ENCODE measurements around the gene OST4. TPM values are rescaled to one million over a fixed set of nuclear protein-coding genes. Genes with fewer than 3 reads are reported as not detected.
A peak's percentile ranks its signal among the peaks of the same experiment; 100 is the strongest.

OST4 gene
- total RNA-seq, 1 donor from 2014 or later = 84.6 TPM

DNA sequence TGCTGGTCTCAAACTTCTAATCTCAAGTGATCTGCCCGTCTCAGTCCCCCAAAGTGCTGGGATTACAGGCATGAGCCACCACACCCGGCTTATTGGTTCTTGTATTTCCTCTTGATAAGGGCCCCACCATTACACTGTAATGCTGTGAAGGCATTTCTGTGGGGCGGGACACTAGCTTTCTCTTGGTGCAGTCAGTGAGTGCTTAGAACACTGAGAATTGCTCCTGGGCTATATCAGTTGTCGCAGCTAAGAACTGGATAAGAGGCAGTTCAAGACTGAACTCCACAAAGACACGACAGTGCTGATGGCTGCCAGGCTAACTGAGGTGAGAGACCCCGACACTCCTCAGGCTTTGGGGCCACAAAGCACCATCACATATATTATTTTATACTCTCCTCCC lies 17.2 kb upstream of the OST4 start:
- Histone ChIP-seq H3K4me1 (peaks cover 10% of the 10 kb centered on the region), H2AFZ (replicated peaks) (no peak overlapping the region), H3K4me2 (no peak overlapping the region), H3K9me3 (ENCODE audit: low read depth) (no peaks in the 10 kb centered on the region), H3F3A (ENCODE audit: low read depth) (peaks cover 16% of the 10 kb centered on the region), H3K36me3 (no peaks in the 10 kb centered on the region), H4K20me1 (ENCODE audit: low read depth) (no peaks in the 10 kb centered on the region), H3K4me3 (no peak overlapping the region), H3K9ac (no peak overlapping the region), H3K27ac (no peak overlapping the region), H3K27me3 (peaks cover 19% of the 10 kb centered on the region), H3K79me2 (ENCODE audit: low read depth) (peaks cover 3% of the 10 kb centered on the region)
- Mint-ChIP-seq H3K27me3 (ENCODE audit: insufficient read depth, low read depth) (peaks cover 6% of the 10 kb centered on the region), H3K9me3 (no peaks in the 10 kb centered on the region), H3K27ac (no peak overlapping the region), H3K4me1 (peaks cover 17% of the 10 kb centered on the region), H3K36me3 (no peaks in the 10 kb centered on the region), H3K4me3 (peak overlapping the region; percentile 38)
- DNase-seq (ENCODE audit: low spot score) = no peak
- TF ChIP-seq, protein P1, sequence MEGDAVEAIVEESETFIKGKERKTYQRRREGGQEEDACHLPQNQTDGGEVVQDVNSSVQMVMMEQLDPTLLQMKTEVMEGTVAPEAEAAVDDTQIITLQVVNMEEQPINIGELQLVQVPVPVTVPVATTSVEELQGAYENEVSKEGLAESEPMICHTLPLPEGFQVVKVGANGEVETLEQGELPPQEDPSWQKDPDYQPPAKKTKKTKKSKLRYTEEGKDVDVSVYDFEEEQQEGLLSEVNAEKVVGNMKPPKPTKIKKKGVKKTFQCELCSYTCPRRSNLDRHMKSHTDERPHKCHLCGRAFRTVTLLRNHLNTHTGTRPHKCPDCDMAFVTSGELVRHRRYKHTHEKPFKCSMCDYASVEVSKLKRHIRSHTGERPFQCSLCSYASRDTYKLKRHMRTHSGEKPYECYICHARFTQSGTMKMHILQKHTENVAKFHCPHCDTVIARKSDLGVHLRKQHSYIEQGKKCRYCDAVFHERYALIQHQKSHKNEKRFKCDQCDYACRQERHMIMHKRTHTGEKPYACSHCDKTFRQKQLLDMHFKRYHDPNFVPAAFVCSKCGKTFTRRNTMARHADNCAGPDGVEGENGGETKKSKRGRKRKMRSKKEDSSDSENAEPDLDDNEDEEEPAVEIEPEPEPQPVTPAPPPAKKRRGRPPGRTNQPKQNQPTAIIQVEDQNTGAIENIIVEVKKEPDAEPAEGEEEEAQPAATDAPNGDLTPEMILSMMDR (IDR thresholded peaks at IDR 0.05) = no peak
- TF ChIP-seq EZH2 (IDR thresholded peaks at IDR 0.05) (no peak), EZH2phosphoT487 (IDR thresholded peaks at IDR 0.05) (no peak)

DNA sequence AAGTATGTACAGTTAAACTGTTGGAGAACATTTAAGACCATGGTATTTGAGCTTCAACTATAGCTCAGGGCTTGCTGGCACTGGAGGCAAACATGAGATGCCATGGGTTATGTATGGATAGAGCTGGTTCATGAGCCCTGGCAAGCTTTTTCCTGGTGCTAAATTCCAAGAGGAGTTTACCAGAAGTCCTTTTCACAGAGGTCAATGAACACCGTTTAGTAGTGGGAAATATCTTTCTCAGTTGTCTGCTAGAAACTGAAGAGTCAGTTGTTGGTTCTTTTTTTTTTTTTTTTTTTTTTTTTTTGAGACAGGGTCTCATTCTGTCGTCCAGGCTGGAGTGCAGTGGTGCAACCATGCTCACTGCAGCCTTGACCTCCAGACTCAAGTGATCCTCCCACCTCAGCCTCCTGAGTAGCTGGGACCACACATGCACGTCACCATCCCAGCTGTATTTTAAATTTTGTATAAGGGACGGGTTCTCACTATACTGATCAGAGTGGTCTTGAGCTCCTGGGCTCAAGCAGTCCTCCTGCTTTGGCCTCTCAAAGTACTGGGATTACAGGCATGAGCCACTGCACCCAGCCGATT lies 16.5 kb upstream of the OST4 start:
- Histone ChIP-seq H3K27ac (no peak overlapping the region), H3K27me3 (peaks cover 19% of the 10 kb centered on the region)

GRCh38 chr2:27086724-27087593 lies 15.5 kb upstream of the OST4 start, which contains the start of gene KHK:
KHK (plus strand) TSS chr2:27086772; CDS start chr2:27087260, 488 bp downstream.
- Mint-ChIP-seq H3K4me1 (peaks cover 20% of the 10 kb centered on the region), H3K27me3 (ENCODE audit: insufficient read depth, low read depth) (peaks cover 6% of the 10 kb centered on the region), H3K9me3 (no peaks in the 10 kb centered on the region), H3K36me3 (no peaks in the 10 kb centered on the region), H3K27ac (no peak within 1 kb of the TSS), H3K4me3 (peak within 1 kb of the TSS; percentile 85)
- Histone ChIP-seq H3K36me3 (no peaks in the 10 kb centered on the region), H3K9me3 (ENCODE audit: low read depth) (no peaks in the 10 kb centered on the region), H2AFZ (replicated peaks) (peak within 1 kb of the TSS; percentile 93), H3K4me2 (peak within 1 kb of the TSS; percentile 97), H3K4me1 (peaks cover 10% of the 10 kb centered on the region), H4K20me1 (ENCODE audit: low read depth) (no peaks in the 10 kb centered on the region), H3F3A (ENCODE audit: low read depth) (peaks cover 16% of the 10 kb centered on the region), H3K4me3 (peak within 1 kb of the TSS; percentile 61), H3K27ac (no peak within 1 kb of the TSS), H3K79me2 (ENCODE audit: low read depth) (peaks cover 3% of the 10 kb centered on the region), H3K27me3 (peaks cover 19% of the 10 kb centered on the region), H3K9ac (peak within 1 kb of the TSS; percentile 49)
- peak; percentile 72 for DNase-seq (ENCODE audit: low spot score)
- TF ChIP-seq EZH2 (IDR thresholded peaks at IDR 0.05) = no peak
- TF ChIP-seq EZH2phosphoT487 (IDR thresholded peaks at IDR 0.05) = no peak
- TF ChIP-seq, protein P1 (IDR thresholded peaks at IDR 0.05) = no peak

More for the DNA sequence above, 16.5 kb upstream of the OST4 start:
- no peaks in the 10 kb centered on the region for H3K36me3 Mint-ChIP-seq
- H3K4me3 ChIP-seq = peak overlapping the region; percentile 61
- peak overlapping the region; percentile 97 for H3K4me2 ChIP-seq
- H3K36me3 ChIP-seq = no peaks in the 10 kb centered on the region
- peaks cover 10% of the 10 kb centered on the region for H3K4me1 ChIP-seq
- H3K27me3 Mint-ChIP-seq (ENCODE audit: insufficient read depth, low read depth) = peaks cover 6% of the 10 kb centered on the region
- H3F3A ChIP-seq (ENCODE audit: low read depth) = peaks cover 16% of the 10 kb centered on the region
- no peaks in the 10 kb centered on the region for H3K9me3 Mint-ChIP-seq
- no peak for DNase-seq (ENCODE audit: low spot score)
- TF ChIP-seq EZH2 (IDR thresholded peaks at IDR 0.05) (no peak), EZH2phosphoT487 (IDR thresholded peaks at IDR 0.05) (no peak)
- TF ChIP-seq, protein P1 (IDR thresholded peaks at IDR 0.05) = no peak
- no peaks in the 10 kb centered on the region for H4K20me1 ChIP-seq (ENCODE audit: low read depth)
- peaks cover 20% of the 10 kb centered on the region for H3K4me1 Mint-ChIP-seq
- H3K9me3 ChIP-seq (ENCODE audit: low read depth) = no peaks in the 10 kb centered on the region
- H3K9ac ChIP-seq = no peak overlapping the region
- no peak overlapping the region for H2AFZ ChIP-seq (replicated peaks)
- peak overlapping the region; percentile 84 for H3K4me3 Mint-ChIP-seq
- no peak overlapping the region for H3K27ac Mint-ChIP-seq
- peaks cover 3% of the 10 kb centered on the region for H3K79me2 ChIP-seq (ENCODE audit: low read depth)
